ENCODE data around the gene RHEX.
"Not testable (repeated sequence)": the region's sequence is repeated elsewhere in the genome, so short reads cannot be mapped to it uniquely, and the experiment has no call there.

DNA sequence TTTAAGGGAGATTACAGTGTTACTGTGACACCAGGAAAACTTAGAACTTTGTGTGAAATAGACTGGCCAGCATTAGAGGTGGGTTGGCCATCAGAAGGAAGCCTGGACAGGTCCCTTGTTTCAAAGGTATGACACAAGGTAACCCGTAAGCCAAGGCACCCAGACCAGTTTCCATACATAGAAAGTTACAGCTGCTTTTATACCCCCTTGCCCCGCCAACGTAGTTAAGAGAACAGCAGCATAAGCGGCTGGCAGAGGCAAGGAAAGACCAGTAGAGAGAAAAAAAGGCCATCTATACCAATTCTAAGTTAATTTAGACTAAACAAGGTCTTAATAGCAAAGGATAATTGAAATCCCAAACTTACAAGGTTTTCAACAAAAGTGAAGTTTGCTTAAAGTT, 643 bp downstream of the RHEX start:
- TF ChIP-seq, protein P1, sequence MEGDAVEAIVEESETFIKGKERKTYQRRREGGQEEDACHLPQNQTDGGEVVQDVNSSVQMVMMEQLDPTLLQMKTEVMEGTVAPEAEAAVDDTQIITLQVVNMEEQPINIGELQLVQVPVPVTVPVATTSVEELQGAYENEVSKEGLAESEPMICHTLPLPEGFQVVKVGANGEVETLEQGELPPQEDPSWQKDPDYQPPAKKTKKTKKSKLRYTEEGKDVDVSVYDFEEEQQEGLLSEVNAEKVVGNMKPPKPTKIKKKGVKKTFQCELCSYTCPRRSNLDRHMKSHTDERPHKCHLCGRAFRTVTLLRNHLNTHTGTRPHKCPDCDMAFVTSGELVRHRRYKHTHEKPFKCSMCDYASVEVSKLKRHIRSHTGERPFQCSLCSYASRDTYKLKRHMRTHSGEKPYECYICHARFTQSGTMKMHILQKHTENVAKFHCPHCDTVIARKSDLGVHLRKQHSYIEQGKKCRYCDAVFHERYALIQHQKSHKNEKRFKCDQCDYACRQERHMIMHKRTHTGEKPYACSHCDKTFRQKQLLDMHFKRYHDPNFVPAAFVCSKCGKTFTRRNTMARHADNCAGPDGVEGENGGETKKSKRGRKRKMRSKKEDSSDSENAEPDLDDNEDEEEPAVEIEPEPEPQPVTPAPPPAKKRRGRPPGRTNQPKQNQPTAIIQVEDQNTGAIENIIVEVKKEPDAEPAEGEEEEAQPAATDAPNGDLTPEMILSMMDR (IDR thresholded peaks at IDR 0.05): not testable (repeated sequence)
- TF ChIP-seq EZH2, EZH2phosphoT487 (IDR thresholded peaks at IDR 0.05): not testable (repeated sequence)

Measured in neural progenitor cell (in vitro differentiated cells).